Neural cell (in vitro differentiated cells): ENCODE results near the gene CAMK2A. TPM values are rescaled to one million over a fixed set of nuclear protein-coding genes. Genes with fewer than 3 reads are reported as not detected.
A peak's percentile ranks its signal among the peaks of the same experiment; 100 is the strongest.

Experiments
- H2AFZ ChIP-seq: fragments of 200-600, 300-800 bp; sonication (generic), shearing (Covaris generic); 2 replicates; pipeline ENCODE4 v1.6.0; 2014; ENCODE audit warnings: low read depth, mild to moderate bottlenecking, antibody characterized with exemption, low read length, moderate library complexity
- H3F3A ChIP-seq: fragments of 200-600 bp; shearing (Covaris generic); 2 replicates; pipeline ENCODE4 v1.6.1; 2016; ENCODE audit warnings: mild to moderate bottlenecking, moderate library complexity, mixed read lengths, antibody characterized with exemption, low read length; ENCODE audit not compliant: insufficient read depth, poor library complexity, severe bottlenecking
- H3K27ac ChIP-seq: fragments of 200-600, 300-800 bp; sonication (generic), shearing (Covaris generic); 2 replicates; pipeline ENCODE4 v1.5.1; 2014; ENCODE audit warnings: mild to moderate bottlenecking, low read length, moderate library complexity
- H3K27me3 ChIP-seq: fragments of 300-800, 200-600 bp; sonication (generic), shearing (Covaris generic); 2 replicates; pipeline ENCODE4 v1.6.0; 2014; ENCODE audit warnings: mild to moderate bottlenecking, low read depth, low read length, moderate library complexity; ENCODE audit not compliant: insufficient read depth
- H3K36me3 ChIP-seq: fragments of 300-800, 200-600 bp; sonication (generic), shearing (Covaris generic); 2 replicates; pipeline ENCODE4 v1.5.1; 2014; ENCODE audit warnings: mild to moderate bottlenecking, antibody characterized with exemption, low read length, moderate library complexity; ENCODE audit not compliant: insufficient read depth
- H3K4me2 ChIP-seq: fragments of 300-800, 200-600 bp; sonication (generic), shearing (Covaris generic); 2 replicates; pipeline ENCODE4 v1.6.0; 2014; ENCODE audit warnings: mild to moderate bottlenecking, low read length
- H3K4me3 ChIP-seq: fragments of 300-800, 200-600 bp; sonication (generic), shearing (Covaris generic); 2 replicates; pipeline ENCODE4 v1.5.1; 2014; ENCODE audit warnings: mild to moderate bottlenecking, low read length, moderate library complexity
- H3K79me2 ChIP-seq: fragments of 200-600 bp; shearing (Covaris generic); replicated peaks from 2 replicates; pipeline ENCODE4 v1.6.0; 2014; ENCODE audit warnings: mild to moderate bottlenecking, low read length, moderate library complexity; ENCODE audit not compliant: insufficient read depth
- H3K9ac ChIP-seq: fragments of 300-800, 200-600 bp; sonication (generic), shearing (Covaris generic); 2 replicates; pipeline ENCODE4 v1.6.1; 2016; ENCODE audit warnings: mild to moderate bottlenecking, low read length, mixed read lengths
- H3K9me2 ChIP-seq: fragments of 200-600 bp; shearing (Covaris generic); 2 replicates; pipeline ENCODE4 v1.6.1; 2016; ENCODE audit warnings: mild to moderate bottlenecking, low read length, mixed read lengths; ENCODE audit not compliant: insufficient read depth
- H3K9me3 ChIP-seq: fragments of 200-600, 300-800 bp; sonication (generic), shearing (Covaris generic); 2 replicates; pipeline ENCODE4 v1.6.1; 2016; ENCODE audit warnings: mild to moderate bottlenecking, mixed run types, low read length, moderate library complexity, mixed read lengths
- H4K20me1 ChIP-seq: fragments of 200-600 bp; shearing (Covaris generic); 2 replicates; pipeline ENCODE4 v1.6.1; 2016; ENCODE audit warnings: mild to moderate bottlenecking, mixed run types; ENCODE audit not compliant: insufficient read depth
- CTCF ChIP-seq: fragments of 450-650 bp; IDR thresholded peaks from 2 replicates; pipeline ENCODE4 v1.5.1; 2014; ENCODE audit warnings: antibody characterized with exemption, mild to moderate bottlenecking, moderate library complexity; ENCODE audit not compliant: poor library complexity, severe bottlenecking
- EP300 ChIP-seq: fragments of 450-650 bp; conservative IDR thresholded peaks from 2 replicates; pipeline ENCODE4 v1.6.1; 2014; ENCODE audit warnings: antibody characterized with exemption, mild to moderate bottlenecking, moderate library complexity; ENCODE audit not compliant: poor library complexity, severe bottlenecking
- EZH2 ChIP-seq: fragments of 200-600, 300-800 bp; shearing (Covaris generic), sonication (generic); IDR thresholded peaks from 2 replicates; pipeline ENCODE4 v1.6.1; 2014; ENCODE audit warnings: antibody characterized with exemption, low read length, borderline replicate concordance, mild to moderate bottlenecking; ENCODE audit not compliant: insufficient read depth, poor library complexity, severe bottlenecking
- MXI1 ChIP-seq: fragments of 450-650 bp; conservative IDR thresholded peaks from 2 replicates; pipeline ENCODE4 v1.6.1; 2014; ENCODE audit warnings: antibody characterized with exemption, mild to moderate bottlenecking; ENCODE audit not compliant: poor library complexity, severe bottlenecking
- POLR2AphosphoS5 ChIP-seq: IDR thresholded peaks from 2 replicates; pipeline ENCODE4 v1.6.1; 2012
- RAD21 ChIP-seq: fragments of 450-650 bp; conservative IDR thresholded peaks from 2 replicates; pipeline ENCODE4 v1.6.1; 2014; ENCODE audit warnings: antibody characterized with exemption, mild to moderate bottlenecking, moderate library complexity
- SMC3 ChIP-seq: fragments of 450-650 bp; conservative IDR thresholded peaks from 2 replicates; pipeline ENCODE4 v1.6.1; 2014; ENCODE audit warnings: antibody characterized with exemption, mild to moderate bottlenecking, moderate library complexity; ENCODE audit not compliant: poor library complexity
- TAF1 ChIP-seq: IDR thresholded peaks from 2 replicates; pipeline ENCODE4 v1.6.1; 2012; ENCODE audit warnings: low read depth
- polyA plus RNA-seq: library from polyadenylated mRNA; depleted of rRNA; stranded (reverse); fragments of >200 nt; gene quantifications from 2 replicates; pipeline ENCODE4 v1.2.3, GENCODE V29; 2014
- TF ChIP-seq, protein P1 (sequence below): IDR thresholded peaks from 2 replicates; pipeline ENCODE4 v1.6.1; 2012; ENCODE audit warnings: borderline replicate concordance

Gene CAMK2A
- polyA plus RNA-seq, 1 donor from 2014 or later, result 61.7 TPM

DNA sequence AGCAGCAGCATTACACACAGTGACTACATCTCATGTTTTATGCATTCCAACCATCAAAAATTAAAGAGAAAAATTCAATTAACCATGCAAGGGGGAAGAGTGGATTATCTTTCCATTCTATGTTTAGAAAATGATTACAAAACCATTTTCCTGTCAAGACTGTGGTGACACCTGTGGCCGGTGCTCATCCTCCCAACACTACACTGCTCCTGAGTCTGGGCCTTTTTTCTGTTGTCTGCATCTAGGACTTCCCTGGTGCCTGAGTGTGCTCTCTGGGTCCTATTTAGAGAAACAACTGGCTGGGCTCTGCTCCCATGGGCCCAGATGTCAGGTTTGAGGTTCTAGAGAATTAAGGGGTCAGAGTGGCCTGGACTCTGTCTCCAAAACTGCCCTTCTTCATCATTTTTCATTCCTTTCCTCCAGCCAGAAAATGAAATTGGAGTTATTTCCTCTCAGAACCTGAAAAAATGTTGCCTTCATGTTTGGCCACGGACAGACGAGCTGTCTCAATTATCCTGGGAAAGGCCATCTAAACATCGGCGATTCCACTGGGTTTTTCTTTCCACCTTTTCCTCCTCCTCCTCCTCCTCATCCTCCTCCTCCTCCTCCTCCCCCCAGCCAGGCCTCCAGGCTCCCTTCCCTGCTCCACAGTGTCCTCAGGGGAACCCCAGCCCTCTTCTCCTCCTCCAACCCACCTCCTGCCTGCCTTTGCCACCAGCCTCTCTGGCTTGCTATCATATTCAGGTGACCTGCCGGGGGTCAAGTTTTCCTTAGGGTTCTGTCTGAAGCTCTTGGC, 24.5 kb upstream of the CAMK2A start:
- no peaks in the 10 kb centered on the region for H3K9me3 ChIP-seq
- no peaks in the 10 kb centered on the region for H3K9me2 ChIP-seq
- no peak overlapping the region for H3K4me3 ChIP-seq
- no peaks in the 10 kb centered on the region for H4K20me1 ChIP-seq
- no peaks in the 10 kb centered on the region for H3K79me2 ChIP-seq
- H2AFZ ChIP-seq, result no peak overlapping the region
- H3K9ac ChIP-seq, result no peak overlapping the region
- TF ChIP-seq EP300 (no peak), TAF1 (no peak), POLR2AphosphoS5 (no peak), MXI1 (no peak), CTCF (no peak), EZH2 (no peak), RAD21 (no peak), SMC3 (no peak)
- TF ChIP-seq, protein P1, sequence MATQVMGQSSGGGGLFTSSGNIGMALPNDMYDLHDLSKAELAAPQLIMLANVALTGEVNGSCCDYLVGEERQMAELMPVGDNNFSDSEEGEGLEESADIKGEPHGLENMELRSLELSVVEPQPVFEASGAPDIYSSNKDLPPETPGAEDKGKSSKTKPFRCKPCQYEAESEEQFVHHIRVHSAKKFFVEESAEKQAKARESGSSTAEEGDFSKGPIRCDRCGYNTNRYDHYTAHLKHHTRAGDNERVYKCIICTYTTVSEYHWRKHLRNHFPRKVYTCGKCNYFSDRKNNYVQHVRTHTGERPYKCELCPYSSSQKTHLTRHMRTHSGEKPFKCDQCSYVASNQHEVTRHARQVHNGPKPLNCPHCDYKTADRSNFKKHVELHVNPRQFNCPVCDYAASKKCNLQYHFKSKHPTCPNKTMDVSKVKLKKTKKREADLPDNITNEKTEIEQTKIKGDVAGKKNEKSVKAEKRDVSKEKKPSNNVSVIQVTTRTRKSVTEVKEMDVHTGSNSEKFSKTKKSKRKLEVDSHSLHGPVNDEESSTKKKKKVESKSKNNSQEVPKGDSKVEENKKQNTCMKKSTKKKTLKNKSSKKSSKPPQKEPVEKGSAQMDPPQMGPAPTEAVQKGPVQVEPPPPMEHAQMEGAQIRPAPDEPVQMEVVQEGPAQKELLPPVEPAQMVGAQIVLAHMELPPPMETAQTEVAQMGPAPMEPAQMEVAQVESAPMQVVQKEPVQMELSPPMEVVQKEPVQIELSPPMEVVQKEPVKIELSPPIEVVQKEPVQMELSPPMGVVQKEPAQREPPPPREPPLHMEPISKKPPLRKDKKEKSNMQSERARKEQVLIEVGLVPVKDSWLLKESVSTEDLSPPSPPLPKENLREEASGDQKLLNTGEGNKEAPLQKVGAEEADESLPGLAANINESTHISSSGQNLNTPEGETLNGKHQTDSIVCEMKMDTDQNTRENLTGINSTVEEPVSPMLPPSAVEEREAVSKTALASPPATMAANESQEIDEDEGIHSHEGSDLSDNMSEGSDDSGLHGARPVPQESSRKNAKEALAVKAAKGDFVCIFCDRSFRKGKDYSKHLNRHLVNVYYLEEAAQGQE, result no peak
- H3F3A ChIP-seq, result peaks cover 13% of the 10 kb centered on the region
- H3K4me2 ChIP-seq, result no peak overlapping the region
- no peaks in the 10 kb centered on the region for H3K36me3 ChIP-seq
- no peaks in the 10 kb centered on the region for H3K27me3 ChIP-seq
- H3K27ac ChIP-seq, result peak overlapping the region; percentile 75

- Histone ChIP-seq H4K20me1 (no peaks in the 10 kb centered on the region), H3K4me2 (no peak overlapping the region), H3K27me3 (no peaks in the 10 kb centered on the region), H3K36me3 (no peaks in the 10 kb centered on the region), H3F3A (peaks cover 15% of the 10 kb centered on the region), H3K9ac (no peak overlapping the region), H3K27ac (peak overlapping the region; percentile 75), H3K4me3 (no peak overlapping the region), H2AFZ (no peak overlapping the region), H3K9me3 (no peaks in the 10 kb centered on the region), H3K9me2 (no peaks in the 10 kb centered on the region), H3K79me2 (no peaks in the 10 kb centered on the region)
- TF ChIP-seq CTCF (no peak), POLR2AphosphoS5 (no peak), EZH2 (no peak), TAF1 (no peak), MXI1 (no peak), SMC3 (no peak), EP300 (no peak), RAD21 (no peak)
- TF ChIP-seq, protein P1, result no peak
Observed at GRCh38 chr5:150313501-150313900, 23.9 kb upstream of the CAMK2A start.
